Vagina (tissue), 2 donors: ENCODE measurements around the gene ALDH1A1.

Experiments used
- CTCF ChIP-seq, 3 experiments: fragments of 450-650 bp in 2 of 3; fragments of 200-600 bp in 1 of 3; sonication (generic) in 1 of 3; IDR thresholded peaks; one replicate each; pipeline ENCODE4 v1.5.1; 2017 to 2019; ENCODE audit warnings: antibody characterized with exemption in 3 of 3, mild to moderate bottlenecking in 2 of 3, moderate library complexity in 2 of 3
- POLR2A ChIP-seq, 2 donors: fragments of 450-650 bp; IDR thresholded peaks; one replicate each; pipeline ENCODE4 v1.6.1; 2017; ENCODE audit warnings: antibody characterized with exemption in 2 of 2, mild to moderate bottlenecking in 2 of 2, moderate library complexity in 2 of 2

- no peak for TF ChIP-seq CTCF (IDR thresholded peaks at IDR 0.05)
- TF ChIP-seq POLR2A (IDR thresholded peaks at IDR 0.05) = no peak
These were observed 97.5 kb downstream of the ALDH1A1 start for GRCh38 chr9:72855321-72855720.
